GM12878 (cell line): ENCODE measurements around the gene FAM170A.

ENCODE experiments used
- CBFB ChIP-seq: IDR thresholded peaks from 2 replicates; pipeline ENCODE4 v1.6.1; 2016; ENCODE audit warnings: antibody characterized with exemption, low read depth
- CEBPB ChIP-seq, 2 experiments: fragments of 150-350 bp in 1 of 2; IDR thresholded peaks; 2 replicates each; pipeline ENCODE4 v1.6.1; 2012 to 2014; ENCODE audit warnings: low read depth in 2 of 2, low read length in 2 of 2, borderline replicate concordance in 1 of 2, inconsistent platforms in 1 of 2
- EZH2 ChIP-seq: IDR thresholded peaks from 2 replicates; pipeline ENCODE4 v1.6.1; 2012; ENCODE audit warnings: low read depth, mild to moderate bottlenecking, control low read depth, inconsistent platforms, low read length, borderline replicate concordance; ENCODE audit not compliant: control insufficient read depth
- JUNB ChIP-seq: IDR thresholded peaks from 2 replicates; pipeline ENCODE4 v1.6.1; 2016; ENCODE audit warnings: antibody characterized with exemption, mild to moderate bottlenecking
- MXI1 ChIP-seq: fragments of 150-350 bp; IDR thresholded peaks from 2 replicates; pipeline ENCODE4 v1.6.1; 2011; ENCODE audit warnings: low read depth, mild to moderate bottlenecking, inconsistent platforms, low read length, improper control_type of control experiment
- POLR2A ChIP-seq: IDR thresholded peaks from 2 replicates; pipeline ENCODE4 v1.6.1; 2011; ENCODE audit warnings: low read depth, mild to moderate bottlenecking, low read length
- POLR2AphosphoS5 ChIP-seq: IDR thresholded peaks from 2 replicates; pipeline ENCODE4 v1.6.1; 2011; ENCODE audit warnings: mild to moderate bottlenecking, low read length, inconsistent platforms
- RB1 ChIP-seq: fragments of 450-650 bp; formaldehyde crosslinking; IDR thresholded peaks from 2 replicates; pipeline ENCODE4 v1.6.1; 2017; ENCODE audit warnings: mild to moderate bottlenecking, borderline replicate concordance
- SPI1 ChIP-seq: IDR thresholded peaks from 2 replicates; pipeline ENCODE4 v1.6.1; 2011; ENCODE audit warnings: low read depth, mild to moderate bottlenecking, low read length, moderate library complexity, borderline replicate concordance; ENCODE audit not compliant: insufficient read depth
- TCF12 ChIP-seq: IDR thresholded peaks from 2 replicates; pipeline ENCODE4 v1.6.1; 2011; ENCODE audit warnings: low read depth, mild to moderate bottlenecking, low read length
- TF ChIP-seq, protein P1 (sequence below), 3 experiments: IDR thresholded peaks in 2 of 3; conservative IDR thresholded peaks in 1 of 3; 2 replicates each; pipeline ENCODE4 v1.5.1; 2011; ENCODE audit warnings: low read depth in 3 of 3, low read length in 3 of 3, mild to moderate bottlenecking in 3 of 3, control low read depth in 2 of 3, moderate library complexity in 2 of 3, inconsistent platforms in 1 of 3, mixed read lengths in 1 of 3; ENCODE audit not compliant: control insufficient read depth in 2 of 3, insufficient read depth in 1 of 3; ENCODE audit errors: extremely low read depth in 1 of 3
- TF ChIP-seq, protein P2 (sequence below): fragments of 450-650 bp; IDR thresholded peaks from 2 replicates; pipeline ENCODE4 v1.6.1; 2017; ENCODE audit warnings: mild to moderate bottlenecking

DNA sequence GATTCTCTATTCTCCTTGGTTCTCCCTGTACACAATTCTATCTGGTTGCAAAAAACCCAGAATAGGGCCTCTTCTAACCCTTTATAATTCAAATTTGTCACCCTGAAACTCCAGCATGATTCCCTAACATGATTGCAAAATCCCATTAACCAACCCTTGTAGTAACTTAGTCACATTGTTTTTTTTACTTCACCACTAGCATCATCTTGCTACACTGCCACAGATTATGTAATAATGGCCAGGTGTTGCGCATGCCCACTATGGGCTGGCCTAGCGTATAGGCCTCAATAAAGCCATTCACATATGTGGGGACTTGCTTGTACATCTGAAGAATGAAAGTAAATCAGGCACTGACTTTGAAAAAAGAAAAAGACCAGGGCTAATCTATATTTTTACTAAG, 25.7 kb downstream of the FAM170A start:
- no peak for TF ChIP-seq POLR2A
- TF ChIP-seq, protein P1, sequence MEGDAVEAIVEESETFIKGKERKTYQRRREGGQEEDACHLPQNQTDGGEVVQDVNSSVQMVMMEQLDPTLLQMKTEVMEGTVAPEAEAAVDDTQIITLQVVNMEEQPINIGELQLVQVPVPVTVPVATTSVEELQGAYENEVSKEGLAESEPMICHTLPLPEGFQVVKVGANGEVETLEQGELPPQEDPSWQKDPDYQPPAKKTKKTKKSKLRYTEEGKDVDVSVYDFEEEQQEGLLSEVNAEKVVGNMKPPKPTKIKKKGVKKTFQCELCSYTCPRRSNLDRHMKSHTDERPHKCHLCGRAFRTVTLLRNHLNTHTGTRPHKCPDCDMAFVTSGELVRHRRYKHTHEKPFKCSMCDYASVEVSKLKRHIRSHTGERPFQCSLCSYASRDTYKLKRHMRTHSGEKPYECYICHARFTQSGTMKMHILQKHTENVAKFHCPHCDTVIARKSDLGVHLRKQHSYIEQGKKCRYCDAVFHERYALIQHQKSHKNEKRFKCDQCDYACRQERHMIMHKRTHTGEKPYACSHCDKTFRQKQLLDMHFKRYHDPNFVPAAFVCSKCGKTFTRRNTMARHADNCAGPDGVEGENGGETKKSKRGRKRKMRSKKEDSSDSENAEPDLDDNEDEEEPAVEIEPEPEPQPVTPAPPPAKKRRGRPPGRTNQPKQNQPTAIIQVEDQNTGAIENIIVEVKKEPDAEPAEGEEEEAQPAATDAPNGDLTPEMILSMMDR (IDR thresholded peaks at IDR 0.05 in 2 of 3, conservative IDR thresholded peaks at IDR 0.05 in 1 of 3; ENCODE audit: control insufficient read depth in 2 of 3, extremely low read depth in 1 of 3, insufficient read depth in 1 of 3, low read depth in 3 of 3, low read length in 3 of 3): no peak
- no peak for TF ChIP-seq POLR2AphosphoS5
- TF ChIP-seq RB1: no peak
- no peak for TF ChIP-seq JUNB
- no peak for TF ChIP-seq EZH2
- TF ChIP-seq SPI1: no peak
- TF ChIP-seq TCF12: no peak
- TF ChIP-seq MXI1: no peak
- TF ChIP-seq CBFB: no peak
- TF ChIP-seq, protein P2, sequence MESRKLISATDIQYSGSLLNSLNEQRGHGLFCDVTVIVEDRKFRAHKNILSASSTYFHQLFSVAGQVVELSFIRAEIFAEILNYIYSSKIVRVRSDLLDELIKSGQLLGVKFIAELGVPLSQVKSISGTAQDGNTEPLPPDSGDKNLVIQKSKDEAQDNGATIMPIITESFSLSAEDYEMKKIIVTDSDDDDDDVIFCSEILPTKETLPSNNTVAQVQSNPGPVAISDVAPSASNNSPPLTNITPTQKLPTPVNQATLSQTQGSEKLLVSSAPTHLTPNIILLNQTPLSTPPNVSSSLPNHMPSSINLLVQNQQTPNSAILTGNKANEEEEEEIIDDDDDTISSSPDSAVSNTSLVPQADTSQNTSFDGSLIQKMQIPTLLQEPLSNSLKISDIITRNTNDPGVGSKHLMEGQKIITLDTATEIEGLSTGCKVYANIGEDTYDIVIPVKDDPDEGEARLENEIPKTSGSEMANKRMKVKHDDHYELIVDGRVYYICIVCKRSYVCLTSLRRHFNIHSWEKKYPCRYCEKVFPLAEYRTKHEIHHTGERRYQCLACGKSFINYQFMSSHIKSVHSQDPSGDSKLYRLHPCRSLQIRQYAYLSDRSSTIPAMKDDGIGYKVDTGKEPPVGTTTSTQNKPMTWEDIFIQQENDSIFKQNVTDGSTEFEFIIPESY: no peak
- no peak for TF ChIP-seq CEBPB (IDR thresholded peaks at IDR 0.05; ENCODE audit: borderline replicate concordance in 1 of 2, low read depth in 2 of 2, low read length in 2 of 2)
